A549 (cell line): Measurements from ENCODE around the gene TSHZ2. TPM values are rescaled to one million over a fixed set of nuclear protein-coding genes. Genes with fewer than 3 reads are reported as not detected.

Experiments
- ATAC-seq, 2 experiments: fragments of 200-7000 bp in 1 of 2; fragments of >200 bp in 1 of 2; cut with Nextera tagmentation in 1 of 2; cut with Tn5 transposase in 1 of 2; 3 replicates each; pipeline versions ENCODE4 v1.8.0 to v1.9.1; 2018 to 2020; ENCODE audit warnings: mild to moderate bottlenecking in 1 of 2, moderate library complexity in 1 of 2
- CTCF ChIA-PET: fragments of 300-600 bp; sonication (Branson Sonifier 250); formaldehyde crosslinking; extraction: SDS; loops from one replicate; lab custom pipeline; 2021; ENCODE audit warnings: antibody characterized with exemption, inconsistent platforms; lab: Yijun Ruan, JAX
- POLR2A ChIA-PET: fragments of 350-600 bp; formaldehyde crosslinking; extraction: SDS; loops from one replicate; lab custom pipeline; 2021; ENCODE audit warnings: antibody characterized with exemption, inconsistent platforms; lab: Yijun Ruan, JAX
- DNase-seq, 2 experiments: peaks; one replicate each; pipeline versions ENCODE4 v3.0.0 to v3.0.0-alpha.2; 2011 to 2016; ENCODE audit warnings: low read depth in 1 of 2, low spot score in 1 of 2
- FAIRE-seq: peaks from 2 replicates; lab custom pipeline; 2011; peaks lifted over from hg19 to GRCh38; lab: Jason Lieb, UNC
- H3K27ac ChIP-seq, 2 experiments: fragments of >200 bp; sonication (Bioruptor Twin); formaldehyde crosslinking; 3 replicates each; pipeline ENCODE4 v1.5.1; 2016 to 2017
- H3K4me1 ChIP-seq: fragments of >200 bp; sonication (Bioruptor Twin); formaldehyde crosslinking; 3 replicates; pipeline ENCODE4 v1.6.1; 2016
- H3K4me2 ChIP-seq: fragments of >200 bp; sonication (Bioruptor Twin); formaldehyde crosslinking; 3 replicates; pipeline ENCODE4 v1.6.1; 2016
- H3K4me3 ChIP-seq: fragments of >200 bp; sonication (Bioruptor Twin); formaldehyde crosslinking; 3 replicates; pipeline ENCODE4 v1.5.1; 2016
- H3K9me3 ChIP-seq: fragments of >200 bp; sonication (Bioruptor Twin); formaldehyde crosslinking; 3 replicates; pipeline ENCODE4 v1.6.1; 2016
- BCL3 ChIP-seq: fragments of >200 bp; sonication (Bioruptor Twin); formaldehyde crosslinking; IDR thresholded peaks from 3 replicates; pipeline ENCODE4 v1.6.1; 2016
- CEBPB ChIP-seq, 2 experiments: fragments of >200 bp in 1 of 2; sonication (Bioruptor Twin) in 1 of 2; formaldehyde crosslinking in 1 of 2; IDR thresholded peaks; 2 replicates each; pipeline ENCODE4 v1.6.1; 2012 to 2016
- CTCF ChIP-seq: fragments of >200 bp; sonication (Bioruptor Twin); formaldehyde crosslinking; IDR thresholded peaks from 3 replicates; pipeline ENCODE4 v1.5.1; 2016
- ELK1 ChIP-seq: fragments of 150-350 bp; IDR thresholded peaks from 2 replicates; pipeline ENCODE4 v1.6.1; 2014; ENCODE audit warnings: low read depth, mild to moderate bottlenecking, low read length
- EP300 ChIP-seq, 2 experiments: fragments of >200 bp; sonication (Bioruptor Twin); formaldehyde crosslinking; IDR thresholded peaks; 2 replicates in 1 of 2; 3 replicates in 1 of 2; pipeline ENCODE4 v1.6.1; 2016 to 2017
- FOSB ChIP-seq: fragments of 250-450 bp; sonication (Bioruptor Pico); IDR thresholded peaks from 2 replicates; pipeline ENCODE4 v1.5.0; 2020; ENCODE audit warnings: mild to moderate bottlenecking, moderate library complexity
- FOSL2 ChIP-seq, 2 experiments: fragments of 450-650 bp in 1 of 2; fragments of >200 bp in 1 of 2; sonication (Bioruptor Twin) in 1 of 2; formaldehyde crosslinking; IDR thresholded peaks; 2 replicates each; pipeline versions ENCODE4 v1.5.0 to v1.6.1; 2016 to 2020; ENCODE audit warnings: mild to moderate bottlenecking in 1 of 2, moderate library complexity in 1 of 2
- HES2 ChIP-seq: fragments of >200 bp; sonication (Bioruptor Twin); formaldehyde crosslinking; IDR thresholded peaks from 2 replicates; pipeline ENCODE4 v1.6.1; 2016
- HOXB13 ChIP-seq: fragments of 250-450 bp; sonication (Bioruptor Pico); IDR thresholded peaks from 2 replicates; pipeline ENCODE4 v1.5.0; 2020; ENCODE audit warnings: low read depth, mild to moderate bottlenecking, moderate library complexity
- HOXB5 ChIP-seq: fragments of 250-450 bp; sonication (Bioruptor Pico); IDR thresholded peaks from 2 replicates; pipeline ENCODE4 v1.5.0; 2020; ENCODE audit warnings: mild to moderate bottlenecking, moderate library complexity
- JUN ChIP-seq, 2 experiments: fragments of >200 bp; sonication (Bioruptor Twin); formaldehyde crosslinking; IDR thresholded peaks; 2 replicates in 1 of 2; 3 replicates in 1 of 2; pipeline ENCODE4 v1.6.1; 2016 to 2017
- PHF8 ChIP-seq: fragments of 200-600 bp; sonication (generic); IDR thresholded peaks from 2 replicates; pipeline ENCODE4 v1.6.1; 2016; ENCODE audit warnings: low read depth, mild to moderate bottlenecking, antibody characterized with exemption, moderate library complexity, borderline replicate concordance
- RAD21 ChIP-seq, 2 experiments: fragments of >200 bp in 1 of 2; sonication (Bioruptor Twin) in 1 of 2; formaldehyde crosslinking in 1 of 2; IDR thresholded peaks in 1 of 2; conservative IDR thresholded peaks in 1 of 2; 2 replicates in 1 of 2; 3 replicates in 1 of 2; pipeline ENCODE4 v1.6.1; 2012 to 2018; ENCODE audit warnings: inconsistent platforms in 1 of 2
- RARB ChIP-seq: fragments of 250-450 bp; sonication (Bioruptor Pico); IDR thresholded peaks from 2 replicates; pipeline ENCODE4 v1.8.0; 2021; ENCODE audit warnings: mild to moderate bottlenecking, moderate library complexity
- RFX5 ChIP-seq: fragments of 450-650 bp; IDR thresholded peaks from 2 replicates; pipeline ENCODE4 v1.7.1; 2014; ENCODE audit warnings: antibody characterized with exemption, mild to moderate bottlenecking, moderate library complexity
- SREBF2 ChIP-seq: fragments of 450-650 bp; IDR thresholded peaks from 2 replicates; pipeline ENCODE4 v1.6.1; 2014; ENCODE audit warnings: mild to moderate bottlenecking, moderate library complexity
- TFCP2L1 ChIP-seq: fragments of 250-450 bp; sonication (Bioruptor Pico); IDR thresholded peaks from 2 replicates; pipeline ENCODE4 v1.5.0; 2021; ENCODE audit warnings: mild to moderate bottlenecking
- ZC3H11A ChIP-seq: fragments of 450-650 bp; IDR thresholded peaks from 2 replicates; pipeline ENCODE4 v1.6.1; 2014; ENCODE audit warnings: antibody characterized with exemption, mild to moderate bottlenecking
- ZFP36 ChIP-seq: fragments of 450-650 bp; IDR thresholded peaks from 2 replicates; pipeline ENCODE4 v1.6.1; 2014; ENCODE audit warnings: borderline replicate concordance; ENCODE audit not compliant: partially characterized antibody
- WGBS: methylation state at CpG from one replicate; pipeline ENCODE4 v1.1.6; 2017; ENCODE audit errors: missing lambda C conversion rate; 5-methylcytosine and 5-hydroxymethylcytosine counted together
- polyA plus RNA-seq, 4 experiments: library from polyadenylated mRNA; depleted of rRNA in 3 of 4; stranded (reverse); fragments of >200 nt; fragmentation: RNase III in 1 of 4; extraction: RNeasy Plus Mini Kit Qiagen cat#74134 plus additional on column Dnase treatment in 1 of 4; gene quantifications; 2 replicates in 3 of 4; 3 replicates in 1 of 4; pipeline ENCODE4 v1.2.3, GENCODE V29; 2011 to 2017

TSHZ2 gene
- polyA plus RNA-seq, 2 of the 4 experiments (the other 2 are of a cell fraction) = not detected

- TF ChIP-seq HOXB13 (CRISPR knock-in tag) (no peak), RFX5 (no peak), ZC3H11A (no peak), CEBPB (IDR thresholded peaks at IDR 0.05) (no peak), JUN (IDR thresholded peaks at IDR 0.05) (no peak), ZFP36 (no peak), FOSL2 (IDR thresholded peaks at IDR 0.05) (no peak), FOSL2 (CRISPR knock-in tag; IDR thresholded peaks at IDR 0.05) (no peak), HOXB5 (CRISPR knock-in tag) (no peak), RAD21 (conservative IDR thresholded peaks at IDR 0.05 in 1 of 2, IDR thresholded peaks at IDR 0.05 in 1 of 2) (no peak), TFCP2L1 (CRISPR knock-in tag) (no peak), CTCF (no peak), ELK1 (no peak), FOSB (CRISPR knock-in tag) (no peak), RARB (CRISPR knock-in tag) (no peak)
- DNase-seq (no peak), ATAC-seq (no peak), FAIRE-seq (no peak)
- POLR2A ChIA-PET = no interaction called here
- H3K27ac ChIP-seq = no peak overlapping the region
- H3K4me2 ChIP-seq = no peak overlapping the region
- 53% methylated on average over 7 of the region's 7 CpGs for WGBS
- no peak overlapping the region for H3K4me3 ChIP-seq
- H3K9me3 ChIP-seq = 0 out of 3 replicates have a peak, but pooled peaks cover 3% of the 10 kb centered on the region
- no peaks in the 10 kb centered on the region for H3K4me1 ChIP-seq
- CTCF ChIA-PET = interaction anchor here (0.7 kb wide), 1 partner anchor 444 kb away, joined by 3 read pairs; no protein-coding TSS in a partner anchor
Measured at GRCh38 chr20:53422039-53422438, 449.9 kb downstream of the TSHZ2 start.

GRCh38 chr20:53423587-53424146 lies 451.5 kb downstream of the TSHZ2 start:
- no peak overlapping the region for H3K27ac ChIP-seq
- ATAC-seq = no peak
- no peak for DNase-seq
- no peaks in the 10 kb centered on the region for H3K4me1 ChIP-seq
- 0 out of 3 replicates have a peak, but pooled peaks cover 3% of the 10 kb centered on the region for H3K9me3 ChIP-seq
- ChIA-PET CTCF (interaction anchor here (1.5 kb wide), 1 partner anchor 11 kb away, joined by 3 read pairs; no protein-coding TSS in a partner anchor), POLR2A (no interaction called here)
- 41% methylated on average over 12 of the region's 12 CpGs for WGBS
- TF ChIP-seq SREBF2 (no peak), HES2 (no peak), CTCF (no peak), PHF8 (no peak), BCL3 (no peak), HOXB5 (CRISPR knock-in tag) (no peak), EP300 (IDR thresholded peaks at IDR 0.05) (no peak), ZC3H11A (no peak)
- no peak overlapping the region for H3K4me2 ChIP-seq
- no peak for FAIRE-seq
- H3K4me3 ChIP-seq = no peak overlapping the region
